ENCODE results near the gene WNT10A. TPM values are rescaled to one million over a fixed set of nuclear protein-coding genes. Genes with fewer than 3 reads are reported as not detected.
A peak's percentile ranks its signal among the peaks of the same experiment; 100 is the strongest.

The WNT10A gene
- total and polyA plus RNA-seq, 9 donors, result 0.04 to 12.4 (median 0.27) TPM; not detected in 4

GRCh38 chr2:218880859-218881594, 375 bp downstream of the WNT10A start:
- no peaks in the 10 kb centered on the region for H3K36me3 ChIP-seq
- peak overlapping the region; percentile 1 for H3K4me3 ChIP-seq
- no peaks in the 10 kb centered on the region for H3K4me1 ChIP-seq (ENCODE audit: insufficient read depth)
- no peak for DNase-seq
- WGBS, 3 donors, result 25 to 46% (median 27%) methylated on average over 13 to 24 of the region's 24 CpGs
- no peak overlapping the region for H3K27ac ChIP-seq
- TF ChIP-seq CTCF (IDR thresholded peaks at IDR 0.05), result no peak
- no peak for TF ChIP-seq POLR2A (IDR thresholded peaks at IDR 0.05)
- TF ChIP-seq EP300 (IDR thresholded peaks at IDR 0.05), result no peak
- H3K27me3 ChIP-seq, result no peaks in the 10 kb centered on the region
- intact Hi-C loops (cut with DNase I), result no loop called here
- H3K9me3 ChIP-seq, result no peaks in the 10 kb centered on the region

GRCh38 chr2:218881744-218882460, 1.2 kb downstream of the WNT10A start:
- 77 to 80% (median 78%) methylated on average over 13 of the region's 13 CpGs for WGBS, 3 donors
- Histone ChIP-seq H3K4me1 (ENCODE audit: insufficient read depth) (no peaks in the 10 kb centered on the region), H3K27me3 (no peaks in the 10 kb centered on the region), H3K27ac (no peak overlapping the region), H3K36me3 (no peaks in the 10 kb centered on the region), H3K4me3 (no peak overlapping the region), H3K9me3 (no peaks in the 10 kb centered on the region)
- TF ChIP-seq POLR2A (IDR thresholded peaks at IDR 0.05), result no peak
- no peak for TF ChIP-seq CTCF (IDR thresholded peaks at IDR 0.05)
- TF ChIP-seq EP300 (IDR thresholded peaks at IDR 0.05), result no peak
- DNase-seq, result no peak
- intact Hi-C loops (cut with DNase I), result no loop called here

- Histone ChIP-seq H3K4me1 (ENCODE audit: insufficient read depth) (no peaks in the 10 kb centered on the region), H3K36me3 (no peaks in the 10 kb centered on the region), H3K27me3 (no peaks in the 10 kb centered on the region), H3K27ac (no peak overlapping the region), H3K9me3 (no peaks in the 10 kb centered on the region), H3K4me3 (no peak overlapping the region)
- 86 to 93% (median 87%) methylated on average over 1 of the region's 1 CpG for WGBS, 3 donors
- intact Hi-C loops (cut with DNase I), result no loop called here
- no peak for DNase-seq
- TF ChIP-seq POLR2A (IDR thresholded peaks at IDR 0.05) (no peak), CTCF (IDR thresholded peaks at IDR 0.05) (no peak), EP300 (IDR thresholded peaks at IDR 0.05) (no peak)
These were observed 1.8 kb downstream of the WNT10A start for GRCh38 chr2:218882461-218882816.

GRCh38 chr2:218882866-218883366, 2.3 kb downstream of the WNT10A start:
- WGBS, 3 donors, result 76 to 83% (median 77%) methylated on average over 4 of the region's 4 CpGs
- intact Hi-C loops (cut with DNase I), result no loop called here

More at GRCh38 chr2:218882866-218883366, 2.3 kb downstream of the WNT10A start:
- Histone ChIP-seq H3K36me3 (no peaks in the 10 kb centered on the region), H3K4me1 (ENCODE audit: insufficient read depth) (no peaks in the 10 kb centered on the region), H3K4me3 (no peak overlapping the region), H3K27me3 (no peaks in the 10 kb centered on the region), H3K9me3 (no peaks in the 10 kb centered on the region), H3K27ac (no peak overlapping the region)
- DNase-seq, result no peak
- TF ChIP-seq EP300 (IDR thresholded peaks at IDR 0.05), result no peak
- no peak for TF ChIP-seq POLR2A (IDR thresholded peaks at IDR 0.05)
- TF ChIP-seq CTCF (IDR thresholded peaks at IDR 0.05), result no peak

Data from ovary (tissue), 9 donors.